Lower leg skin (tissue), 3 donors: ENCODE results near the gene OAS2.

ENCODE experiments used
- POLR2A ChIP-seq, 2 donors: fragments of 450-650 bp; IDR thresholded peaks; one replicate each; pipeline ENCODE4 v1.6.1; 2016 to 2017; ENCODE audit warnings: antibody characterized with exemption in 2 of 2, mild to moderate bottlenecking in 1 of 2, moderate library complexity in 1 of 2
- TF ChIP-seq, protein P1 (sequence below), 3 donors: fragments of 450-650 bp; IDR thresholded peaks; one replicate each; pipeline ENCODE4 v1.5.1; 2016; ENCODE audit warnings: antibody characterized with exemption in 3 of 3, mild to moderate bottlenecking in 3 of 3, moderate library complexity in 2 of 3

DNA sequence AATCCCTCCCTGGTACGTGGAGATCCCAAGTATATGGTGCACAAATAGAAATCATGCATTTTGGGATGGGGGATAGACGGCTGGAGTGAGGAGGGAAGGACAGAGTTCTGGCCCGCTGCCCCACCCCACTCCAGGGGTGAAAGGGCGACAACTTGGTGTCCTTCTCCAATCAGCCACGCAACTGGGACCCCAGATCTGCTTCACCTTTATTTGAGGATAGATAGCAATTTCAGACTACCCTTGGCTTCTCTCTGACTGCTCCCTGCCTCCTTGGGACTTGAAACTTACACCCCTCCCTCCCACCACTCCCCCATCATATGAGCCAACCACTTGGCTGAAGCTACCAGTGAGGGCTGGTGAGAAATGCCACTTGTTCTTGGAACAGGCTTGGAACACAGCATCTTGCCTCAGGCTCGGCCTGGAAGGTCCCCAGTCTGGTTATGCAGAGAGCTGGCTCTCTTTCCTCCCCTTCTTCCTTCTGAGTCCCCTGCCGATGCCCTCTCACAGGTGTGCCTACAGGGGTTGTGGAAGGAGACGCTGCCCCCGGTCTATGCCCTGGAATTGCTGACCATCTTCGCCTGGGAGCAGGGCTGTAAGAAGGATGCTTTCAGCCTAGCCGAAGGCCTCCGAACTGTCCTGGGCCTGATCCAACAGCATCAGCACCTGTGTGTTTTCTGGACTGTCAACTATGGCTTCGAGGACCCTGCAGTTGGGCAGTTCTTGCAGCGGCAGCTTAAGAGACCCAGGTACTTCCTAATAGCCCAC lies 31.9 kb upstream of the OAS2 start:
- TF ChIP-seq, protein P1, sequence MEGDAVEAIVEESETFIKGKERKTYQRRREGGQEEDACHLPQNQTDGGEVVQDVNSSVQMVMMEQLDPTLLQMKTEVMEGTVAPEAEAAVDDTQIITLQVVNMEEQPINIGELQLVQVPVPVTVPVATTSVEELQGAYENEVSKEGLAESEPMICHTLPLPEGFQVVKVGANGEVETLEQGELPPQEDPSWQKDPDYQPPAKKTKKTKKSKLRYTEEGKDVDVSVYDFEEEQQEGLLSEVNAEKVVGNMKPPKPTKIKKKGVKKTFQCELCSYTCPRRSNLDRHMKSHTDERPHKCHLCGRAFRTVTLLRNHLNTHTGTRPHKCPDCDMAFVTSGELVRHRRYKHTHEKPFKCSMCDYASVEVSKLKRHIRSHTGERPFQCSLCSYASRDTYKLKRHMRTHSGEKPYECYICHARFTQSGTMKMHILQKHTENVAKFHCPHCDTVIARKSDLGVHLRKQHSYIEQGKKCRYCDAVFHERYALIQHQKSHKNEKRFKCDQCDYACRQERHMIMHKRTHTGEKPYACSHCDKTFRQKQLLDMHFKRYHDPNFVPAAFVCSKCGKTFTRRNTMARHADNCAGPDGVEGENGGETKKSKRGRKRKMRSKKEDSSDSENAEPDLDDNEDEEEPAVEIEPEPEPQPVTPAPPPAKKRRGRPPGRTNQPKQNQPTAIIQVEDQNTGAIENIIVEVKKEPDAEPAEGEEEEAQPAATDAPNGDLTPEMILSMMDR (IDR thresholded peaks at IDR 0.05), result no peak
- TF ChIP-seq POLR2A (IDR thresholded peaks at IDR 0.05), result no peak
